Muscle of arm (tissue), 12 donors: ENCODE measurements around the gene ZNF195. TPM values are rescaled to one million over a fixed set of nuclear protein-coding genes. Genes with fewer than 3 reads are reported as not detected.
A peak's percentile ranks its signal among the peaks of the same experiment; 100 is the strongest.
"Not testable (repeated sequence)": the region's sequence is repeated elsewhere in the genome, so short reads cannot be mapped to it uniquely, and the experiment has no call there.

Experiments used
- DNase-seq: peaks from one replicate; pipeline ENCODE4 v3.0.0-alpha.2; 2013
- polyA plus RNA-seq, 12 donors: library from polyadenylated mRNA; unstranded; fragments of 120-200 nt; gene quantifications; one replicate each; pipeline ENCODE4 v1.2.1, GENCODE V29; 2013; ENCODE audit not compliant: insufficient read length in 12 of 12

ZNF195 gene
- polyA plus RNA-seq, 12 donors = 13.8 to 29.4 (median 21.8) TPM; not detected in 1

DNA sequence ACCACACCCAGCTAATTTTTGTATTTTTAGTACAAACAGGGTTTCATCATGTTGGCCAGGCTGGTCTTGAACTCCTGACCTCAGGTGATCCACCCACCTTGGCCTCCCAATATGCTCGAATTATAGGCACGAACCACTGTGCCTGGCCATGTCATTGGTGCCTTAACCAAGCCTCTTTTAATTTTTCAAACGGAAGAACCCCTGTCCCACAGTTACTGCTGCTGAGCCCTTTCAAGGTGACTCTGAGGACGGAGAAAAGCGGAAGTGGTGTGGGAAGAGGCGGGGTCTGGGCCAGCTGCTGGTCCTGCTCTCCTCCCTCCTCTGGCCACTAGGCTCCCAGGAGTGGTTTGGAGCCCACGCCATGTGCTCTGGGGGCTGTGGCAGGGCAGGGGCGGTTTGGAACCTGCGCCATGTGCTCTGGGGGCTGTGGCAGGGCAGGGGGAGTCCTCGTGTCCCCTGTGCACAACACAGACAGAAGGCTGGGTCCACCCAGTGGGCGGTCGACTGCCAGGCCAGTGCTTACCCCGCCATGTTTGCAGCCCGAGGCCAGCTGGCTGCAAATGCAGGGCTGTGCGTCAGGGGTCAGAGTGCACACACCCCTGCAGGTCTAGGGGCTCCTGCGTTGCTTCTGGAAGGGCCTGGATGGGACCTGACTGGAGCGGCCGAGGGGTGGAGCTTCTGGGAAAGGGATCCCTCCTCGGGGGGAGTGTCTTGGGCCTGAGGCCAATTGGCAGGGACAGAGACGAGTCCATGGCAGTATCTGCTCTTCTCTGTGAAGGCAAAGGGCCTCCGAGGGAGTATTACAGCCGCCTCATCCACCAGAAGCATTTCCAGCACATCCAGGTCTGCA, 25.4 kb upstream of the ZNF195 start:
- peak; percentile 46 for DNase-seq

DNA sequence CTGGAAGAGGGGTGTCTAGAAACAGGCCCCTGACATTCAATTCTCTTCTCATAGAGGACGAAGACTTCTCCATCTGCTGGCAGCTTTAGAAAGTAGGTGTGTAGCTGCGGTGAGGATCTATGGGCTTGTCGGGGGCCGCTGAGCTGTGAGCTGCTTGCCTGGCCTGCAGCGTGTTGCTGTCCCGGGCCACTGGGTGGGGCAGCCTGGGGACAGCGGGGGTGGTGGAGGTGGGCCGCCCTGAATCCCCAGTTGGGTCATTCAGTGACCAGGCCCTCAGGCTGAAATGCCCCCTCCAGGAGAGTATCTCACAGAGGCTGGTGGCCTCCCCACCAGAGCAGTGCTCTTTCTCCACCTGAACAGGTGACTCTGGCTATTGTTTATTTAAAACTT, 23.9 kb upstream of the ZNF195 start:
- DNase-seq = not testable (repeated sequence)

DNA sequence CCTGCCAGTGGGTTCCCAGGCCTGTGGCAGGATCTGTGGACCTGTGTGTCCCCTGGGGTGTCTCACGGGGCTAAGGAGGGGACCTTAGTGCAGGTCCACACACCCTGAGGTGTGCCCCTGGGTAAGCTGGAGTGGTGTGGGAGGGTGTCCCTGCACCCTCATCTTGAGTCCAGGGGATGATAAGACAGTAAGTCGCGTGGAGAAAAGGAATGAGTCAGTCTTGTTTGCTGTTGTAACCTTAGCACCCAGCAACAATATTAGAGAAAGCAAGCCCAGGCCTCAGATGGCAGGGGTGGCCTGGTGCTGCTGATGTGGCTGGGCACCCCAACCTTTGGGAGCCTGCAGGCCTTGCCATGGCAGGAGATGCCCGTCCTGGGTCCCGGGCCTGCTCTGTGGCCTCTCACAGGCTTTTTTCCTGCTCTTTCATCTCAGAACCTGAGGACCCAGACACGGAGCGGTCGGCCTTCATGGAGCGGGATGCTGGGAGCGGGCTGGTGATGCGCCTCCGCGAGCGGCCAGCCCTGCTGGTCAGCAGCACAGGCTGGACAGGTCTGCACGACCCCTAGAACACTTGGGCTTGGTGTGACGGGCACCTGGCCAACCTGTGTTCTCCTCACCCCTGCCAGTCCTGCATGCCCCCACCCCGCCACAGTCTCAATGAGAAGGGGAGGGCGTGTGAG, 23.4 kb upstream of the ZNF195 start:
- not testable (repeated sequence) for DNase-seq

DNA sequence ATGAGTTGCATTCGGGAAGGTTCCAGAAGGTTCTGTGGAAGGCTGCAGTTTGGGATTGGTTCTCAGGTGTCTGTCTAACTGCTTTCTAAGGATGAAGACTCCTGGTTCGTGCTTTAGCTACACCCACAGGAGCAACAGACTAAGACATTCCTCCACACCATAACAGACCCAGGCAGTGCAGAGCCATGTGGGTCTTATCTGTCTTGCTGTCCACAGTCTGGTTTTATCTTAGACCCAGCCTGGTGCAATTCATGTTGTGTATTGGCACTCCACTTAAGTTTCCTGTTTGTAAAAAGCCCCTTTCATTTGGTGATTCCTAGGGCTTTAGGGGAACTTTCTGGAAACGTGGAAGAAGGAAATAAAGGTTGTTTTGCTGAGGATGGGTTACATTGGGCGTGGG, 22.1 kb upstream of the ZNF195 start:
- DNase-seq = not testable (repeated sequence)

DNA sequence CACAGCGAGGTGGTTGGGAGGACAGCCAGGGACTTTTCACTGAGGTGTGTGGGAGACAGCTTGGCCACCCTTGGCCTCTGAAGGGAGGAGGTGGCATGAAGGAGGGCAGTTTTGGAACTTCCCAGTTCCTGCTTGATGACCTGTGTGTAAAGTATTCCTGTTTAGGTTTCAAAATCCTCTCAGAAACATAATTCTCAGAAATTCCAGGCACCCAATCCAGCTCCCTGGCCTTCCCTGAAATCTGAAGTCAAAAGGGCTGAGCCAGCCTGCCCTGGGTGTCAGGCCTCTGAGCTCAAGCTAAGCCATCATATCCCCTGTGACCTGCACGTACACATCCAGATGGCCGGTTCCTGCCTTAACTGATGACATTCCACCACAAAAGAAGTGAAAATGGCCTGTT, 19.6 kb upstream of the ZNF195 start:
- not testable (repeated sequence) for DNase-seq

DNA sequence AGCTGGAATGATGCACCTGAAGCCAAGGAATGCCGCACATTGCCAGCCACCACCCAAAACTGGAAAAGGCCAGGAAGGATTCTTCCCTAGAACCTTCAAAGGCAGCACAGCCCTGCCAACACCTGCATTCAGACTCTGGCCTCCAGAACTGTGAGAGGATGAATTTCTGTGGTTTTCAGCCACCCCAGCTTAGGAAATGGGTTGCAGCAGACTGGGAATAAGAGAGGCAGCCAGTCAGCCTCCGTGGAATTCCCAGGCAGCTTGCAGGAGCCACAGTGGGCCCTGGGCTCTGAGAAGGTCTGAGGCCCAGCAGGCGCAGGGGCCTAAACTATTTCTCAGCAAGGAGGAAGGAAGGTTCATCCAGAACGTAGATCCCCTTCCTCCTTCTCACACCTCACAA, 19.2 kb upstream of the ZNF195 start:
- not testable (repeated sequence) for DNase-seq

DNA sequence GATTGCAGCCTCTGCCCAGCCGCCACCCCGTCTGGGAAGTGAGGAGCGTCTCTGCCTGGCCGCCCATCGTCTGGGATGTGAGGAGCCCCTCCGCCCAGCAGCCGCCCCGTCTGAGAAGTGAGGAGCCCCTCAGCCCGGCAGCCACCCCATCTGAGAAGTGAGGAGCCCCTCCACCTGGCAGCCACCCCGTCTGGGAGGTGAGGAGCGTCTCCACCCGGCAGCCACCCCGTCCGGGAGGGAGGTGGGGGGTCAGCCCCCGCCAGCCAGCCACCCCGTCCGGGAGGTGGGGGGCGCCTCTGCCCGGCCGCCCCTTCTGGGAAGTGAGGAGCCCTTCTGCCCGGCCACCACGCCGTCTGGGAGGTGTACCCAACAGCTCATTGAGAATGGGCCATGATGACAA, 18.3 kb upstream of the ZNF195 start:
- DNase-seq = not testable (repeated sequence)

DNA sequence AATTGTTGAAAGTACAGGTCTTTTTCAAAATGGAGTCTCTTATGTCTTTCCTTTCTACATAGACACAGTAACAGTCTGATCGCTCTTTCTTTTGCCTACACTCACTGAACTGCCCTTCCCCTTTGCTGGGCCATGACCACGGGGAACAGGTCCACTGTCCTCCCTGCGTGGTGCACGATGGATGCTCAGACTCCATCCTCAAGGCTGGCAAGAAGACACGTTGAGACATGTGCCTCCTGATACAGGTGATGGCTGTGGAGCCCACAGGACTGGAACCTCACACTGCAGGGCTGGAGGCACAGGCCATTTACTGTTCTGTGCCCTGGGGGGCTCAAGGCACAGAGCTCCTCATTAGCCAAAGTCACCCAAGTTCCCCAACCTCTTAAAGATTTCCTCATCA, 16.5 kb upstream of the ZNF195 start:
- not testable (repeated sequence) for DNase-seq

DNA sequence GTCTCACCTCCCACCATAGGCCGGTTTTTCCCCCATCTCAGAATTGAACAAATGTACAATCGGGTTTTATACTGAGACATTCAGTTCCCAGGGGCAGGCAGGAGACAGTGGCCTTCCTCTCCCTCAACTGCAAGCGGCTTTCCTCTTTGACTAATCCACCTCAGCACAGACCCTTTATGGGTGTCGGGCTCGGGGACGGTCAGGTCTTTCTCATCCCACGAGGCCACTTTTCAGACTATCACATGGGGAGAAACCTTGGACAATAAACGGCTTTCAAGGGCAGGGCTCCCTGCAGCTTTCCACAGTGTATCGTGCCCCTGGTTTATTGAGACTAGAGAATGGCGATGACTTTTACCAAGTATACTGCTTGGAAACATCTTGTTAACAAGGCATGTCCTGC, 16.0 kb upstream of the ZNF195 start:
- not testable (repeated sequence) for DNase-seq

DNA sequence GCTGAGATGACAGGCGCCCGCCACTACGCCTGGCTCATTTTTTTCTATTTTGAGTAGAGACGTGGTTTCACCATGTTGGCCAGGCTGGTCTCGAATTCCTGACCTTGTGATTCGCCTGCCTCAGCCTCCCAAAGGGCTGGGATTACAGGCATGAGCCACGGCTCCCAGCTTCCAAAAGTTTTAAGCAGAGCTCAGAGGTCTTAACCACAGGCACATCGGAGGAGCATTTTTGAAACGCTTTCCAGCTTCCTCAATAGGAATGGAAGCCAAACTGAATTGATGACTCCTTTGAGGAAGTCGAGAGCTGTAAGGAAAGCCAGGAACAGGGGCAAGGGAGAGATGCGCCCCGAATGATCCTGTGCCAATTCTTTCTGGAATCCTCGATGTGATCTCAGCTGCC, 14.5 kb upstream of the ZNF195 start:
- DNase-seq = not testable (repeated sequence)

DNA sequence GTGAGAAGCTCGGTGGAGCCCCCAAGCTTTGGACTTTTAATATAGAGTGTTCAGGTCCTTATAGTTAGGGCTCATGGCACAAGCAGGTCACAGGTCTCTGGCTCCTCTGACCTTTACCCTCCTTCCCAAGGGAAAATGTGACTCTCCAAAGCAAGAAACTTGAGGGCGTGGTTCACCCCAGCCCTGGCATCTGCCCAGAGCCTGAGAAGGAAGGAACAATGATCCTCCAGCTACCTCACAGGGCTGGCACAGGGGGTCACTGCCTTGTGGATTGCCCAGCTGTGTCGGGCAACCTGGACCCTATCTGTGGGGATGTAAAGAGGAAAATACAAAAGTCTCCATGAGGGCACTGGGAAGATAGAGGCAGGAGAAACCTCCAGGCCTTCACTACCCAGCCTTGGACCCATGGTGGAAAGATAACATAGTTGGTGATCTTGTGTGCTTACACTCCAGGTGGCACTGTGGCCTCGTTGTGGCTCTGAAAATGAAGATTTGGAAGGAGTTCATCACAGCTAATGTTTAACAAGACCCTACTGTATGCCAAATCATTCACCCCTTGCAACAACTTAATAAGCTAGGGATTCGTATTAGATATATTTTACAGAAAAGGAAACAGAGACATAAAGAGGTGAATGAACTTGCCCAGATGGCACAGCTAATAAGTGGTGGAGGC, 3.8 kb upstream of the ZNF195 start:
- DNase-seq = no peak

DNA sequence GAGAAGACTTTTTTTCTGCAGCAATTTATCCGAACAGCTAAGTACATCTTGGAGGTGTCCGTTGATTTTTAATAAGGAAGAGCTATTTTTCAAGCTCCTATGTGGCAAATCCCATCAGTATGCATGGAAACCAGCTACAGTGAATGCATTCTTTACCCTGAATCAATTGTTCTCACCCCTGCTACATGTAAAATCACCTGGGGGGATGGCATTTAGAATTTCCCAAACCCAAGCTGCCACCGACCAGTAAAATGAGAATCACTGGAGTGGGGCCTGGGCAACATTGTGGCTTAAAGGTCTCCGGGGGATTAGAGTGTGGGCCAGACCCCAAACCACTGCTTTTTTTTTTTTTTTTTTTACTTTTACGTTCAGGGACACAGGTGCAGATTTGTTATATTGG, 2.8 kb upstream of the ZNF195 start:
- DNase-seq = no peak

DNA sequence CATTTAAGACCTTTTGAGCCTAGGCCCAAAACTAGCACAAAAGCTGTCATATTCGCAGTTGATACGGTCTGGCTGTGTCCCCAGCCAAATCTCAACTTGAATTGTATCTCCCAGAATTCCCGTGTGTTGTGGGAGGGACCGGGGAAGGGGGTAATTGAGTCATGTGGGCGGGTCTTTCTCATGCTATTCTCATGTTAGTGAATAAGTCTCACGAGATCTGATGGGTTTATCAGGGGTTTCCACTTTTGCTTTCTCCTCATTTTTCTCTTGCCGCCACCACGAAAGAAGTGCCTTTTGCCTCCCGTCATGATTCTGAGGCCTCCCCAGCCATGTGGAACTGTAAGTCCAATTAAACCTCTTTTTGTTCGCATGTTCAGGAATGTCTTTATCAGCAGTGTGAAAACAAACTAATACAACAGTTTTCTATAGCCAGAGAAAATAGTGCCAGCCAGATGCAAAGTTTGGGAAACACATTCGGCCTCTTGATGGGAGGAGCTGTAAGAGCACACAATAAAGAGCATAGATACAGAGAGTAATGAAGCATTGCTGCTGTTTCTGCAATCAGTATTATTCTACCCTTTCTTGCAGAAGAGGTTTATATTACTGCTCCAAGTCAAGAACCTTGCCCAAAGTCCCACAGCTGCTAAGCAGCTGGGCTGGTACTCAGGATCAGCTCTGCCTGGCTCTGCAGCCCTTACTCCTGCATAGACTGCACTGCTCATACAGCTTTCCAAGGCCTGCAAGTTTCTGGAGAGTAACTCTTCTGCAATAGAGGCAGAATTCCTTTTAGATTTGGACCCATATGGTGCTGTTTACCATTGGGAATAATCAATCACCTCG, 2.0 kb upstream of the ZNF195 start:
- no peak for DNase-seq

DNA sequence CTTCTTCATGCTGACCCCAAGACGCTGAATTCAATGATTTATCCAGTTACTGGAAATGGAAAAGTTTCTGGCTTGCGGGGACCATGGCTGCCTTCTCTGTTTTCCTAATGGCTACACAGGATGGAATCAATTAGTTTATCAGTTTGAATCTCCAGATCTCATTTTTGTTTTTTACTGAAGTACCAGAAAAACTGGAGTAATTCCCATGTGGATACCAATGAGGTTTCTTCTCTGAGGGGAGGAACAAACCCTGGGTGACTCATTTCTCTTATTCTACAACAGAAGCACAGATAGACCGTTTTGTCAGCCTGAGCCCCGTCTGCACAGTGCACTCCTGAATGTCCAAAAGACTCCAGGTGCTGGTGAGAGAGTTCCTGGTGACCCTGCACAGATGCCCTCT, 3.4 kb downstream of the ZNF195 start:
- DNase-seq = no peak

DNA sequence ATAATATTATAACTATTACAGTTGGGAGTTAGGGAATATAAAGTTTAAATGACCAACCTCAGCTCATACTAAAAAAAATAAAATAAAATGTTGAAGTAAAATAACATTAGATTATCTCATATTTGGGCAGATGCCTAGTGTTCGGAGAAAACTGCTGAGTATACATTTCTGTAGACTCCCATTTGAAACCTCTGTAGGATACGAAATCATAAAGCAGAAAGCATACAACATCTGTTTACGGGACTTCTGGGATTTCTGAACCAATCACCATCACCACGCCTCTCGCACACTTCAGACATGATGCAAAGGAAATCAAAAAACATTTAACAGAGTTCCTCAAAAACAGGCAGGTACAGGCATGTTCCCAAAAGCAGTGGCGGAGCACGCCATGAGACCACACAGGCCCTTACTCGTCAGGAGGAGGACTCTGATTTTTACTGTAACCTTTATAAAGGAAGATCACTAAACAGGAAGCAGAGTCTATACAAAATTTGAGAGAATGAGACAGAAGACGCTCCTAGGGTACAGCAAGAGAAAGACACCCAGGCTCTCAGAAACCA, 8.6 kb downstream of the ZNF195 start:
- peak; percentile 25 for DNase-seq

DNA sequence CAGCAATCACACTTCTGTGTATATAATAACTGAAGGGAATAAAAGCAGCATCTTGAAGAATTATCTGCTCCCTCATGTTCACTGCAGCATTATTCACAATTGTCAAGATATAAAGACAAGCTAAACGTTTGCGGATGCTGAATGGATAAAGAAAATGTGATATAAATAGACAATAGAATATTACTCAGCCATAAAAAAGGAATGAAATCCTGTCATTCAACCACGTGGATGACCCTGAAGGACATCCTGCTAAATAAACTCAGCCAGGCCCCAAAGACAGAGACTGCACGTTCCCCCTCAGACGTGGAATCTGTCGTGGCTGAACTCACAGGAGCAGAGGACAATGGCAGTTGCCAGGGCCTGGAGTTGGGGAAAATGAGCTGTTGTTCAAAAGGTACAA, 9.6 kb downstream of the ZNF195 start:
- DNase-seq = no peak

DNA sequence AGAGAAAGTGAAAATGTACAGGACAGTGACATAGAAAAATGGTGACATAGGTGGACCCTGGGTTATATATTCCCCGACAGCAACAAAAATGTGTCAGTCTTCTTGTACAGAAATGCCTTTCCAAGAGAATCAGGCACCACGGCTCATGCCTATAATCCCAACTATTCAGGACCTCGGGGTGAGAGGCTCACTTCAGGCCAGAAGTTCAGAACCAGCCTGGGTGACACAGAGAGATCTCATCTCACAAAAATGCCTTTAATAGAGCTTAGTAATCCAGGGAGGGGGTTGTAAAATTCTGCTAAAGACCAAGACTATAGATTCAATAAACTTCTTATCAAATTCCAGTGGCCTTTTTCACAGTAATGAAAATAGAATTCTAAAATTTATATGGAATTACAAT, 10.7 kb downstream of the ZNF195 start:
- DNase-seq = no peak

DNA sequence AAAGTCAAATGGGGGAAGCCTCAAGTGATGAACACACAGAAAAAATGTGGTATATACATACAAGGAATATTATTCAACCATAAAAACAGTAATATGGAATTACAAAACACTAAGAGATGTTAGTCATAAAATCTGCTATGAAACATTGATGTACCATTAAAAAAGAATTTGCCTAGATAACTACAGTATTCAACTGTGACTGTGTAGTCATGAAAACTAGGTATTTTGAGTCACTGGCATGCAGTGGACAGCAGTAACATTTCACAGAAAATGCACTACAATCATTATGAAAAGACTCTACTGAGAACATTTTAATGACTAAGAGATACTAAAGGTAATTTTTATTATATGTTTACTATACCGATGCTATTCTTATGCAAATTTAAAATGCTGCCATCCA, 11.7 kb downstream of the ZNF195 start:
- no peak for DNase-seq

DNA sequence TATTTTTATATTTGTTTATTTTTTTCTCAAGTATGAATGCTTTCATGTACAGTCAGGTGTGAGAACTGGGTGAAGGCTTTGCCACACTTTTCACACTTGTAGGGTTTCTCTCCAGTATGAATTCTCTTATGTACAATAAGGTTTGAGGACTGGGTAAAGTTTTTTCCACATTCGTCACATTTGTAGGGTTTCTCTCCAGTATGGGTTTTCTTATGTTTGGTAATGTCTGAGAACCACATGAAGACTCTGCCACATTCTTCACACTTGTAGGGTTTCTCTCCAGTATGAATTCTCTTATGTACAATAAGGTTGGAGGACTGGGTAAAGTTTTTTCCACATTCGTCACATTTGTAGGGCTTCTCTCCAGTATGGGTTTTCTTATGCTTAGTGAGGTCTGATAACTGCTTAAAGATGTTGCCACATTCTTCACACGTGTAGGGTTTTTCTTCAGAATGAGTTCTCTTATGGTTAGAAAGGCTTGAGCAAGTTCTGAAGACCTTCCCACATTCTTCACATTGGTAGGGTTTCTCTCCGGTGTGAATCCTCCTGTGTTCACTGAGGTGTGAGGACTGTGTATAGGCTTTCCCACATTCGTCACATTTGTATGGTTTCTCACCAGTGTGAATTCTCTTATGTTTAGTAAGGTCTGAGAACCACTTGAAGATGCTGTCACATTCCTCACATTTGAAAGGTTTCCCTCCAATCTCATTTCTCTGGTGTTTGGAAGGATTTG, 19.7 kb downstream of the ZNF195 start:
- no peak for DNase-seq

DNA sequence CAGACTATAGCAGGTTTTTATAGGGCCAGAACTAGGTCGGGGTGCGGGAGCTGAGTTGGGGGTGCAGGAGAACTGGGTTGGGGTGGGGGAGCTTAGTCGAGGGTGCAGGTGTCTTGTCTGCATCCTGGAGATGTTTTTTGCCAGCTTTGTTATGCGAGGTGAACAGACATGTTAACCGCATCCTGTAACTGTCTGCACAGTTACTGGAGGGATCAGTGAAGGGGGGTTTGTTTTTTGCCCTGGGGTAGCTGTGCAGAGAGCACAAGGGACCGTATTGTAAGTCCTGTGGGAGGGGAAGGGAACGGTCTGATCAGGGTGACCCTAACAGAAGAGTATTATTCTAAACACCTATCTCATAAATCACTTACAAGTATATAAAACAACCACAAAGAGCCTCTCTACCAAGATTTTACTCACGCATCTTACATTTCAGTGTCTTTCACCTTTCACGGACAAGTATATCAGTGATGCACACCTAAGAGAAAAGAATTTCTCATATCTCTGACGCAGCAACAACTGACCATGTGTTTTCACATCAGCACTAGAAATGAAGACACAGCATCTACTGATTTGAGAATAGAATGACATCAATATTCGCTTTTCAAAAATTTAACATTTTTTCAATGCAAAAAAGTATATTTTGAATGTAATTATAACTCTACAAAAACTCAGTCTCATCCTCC, 20.8 kb downstream of the ZNF195 start:
- DNase-seq = no peak
